ENCODE measurements around the gene OPN3.

Gene OPN3

DNA sequence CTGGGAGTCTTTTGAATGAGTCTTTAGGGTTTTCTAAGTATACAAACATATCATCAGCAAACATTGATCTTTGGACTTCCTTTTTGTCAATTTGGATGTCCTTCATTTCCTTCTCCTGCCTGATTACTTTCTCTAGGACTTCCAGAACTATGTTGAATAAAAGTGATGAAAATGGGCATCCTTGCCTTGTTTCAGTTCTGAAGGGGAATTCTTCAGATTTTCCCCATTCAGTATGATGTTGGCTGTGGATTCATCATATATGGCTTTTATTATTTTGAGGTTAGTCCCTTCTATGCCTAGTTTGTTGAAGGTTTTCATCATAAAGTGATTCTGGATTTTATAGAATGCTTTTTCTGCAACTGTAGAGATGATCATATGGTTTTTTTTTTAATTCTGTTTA, 66.0 kb downstream of the OPN3 start:
- DNase-seq (ENCODE audit: low spot score), result no peak
- in situ Hi-C loops (cut with MboI; ENCODE audit: low sequenced_read_pairs, unreplicated experiment), result no loop called here
- TF ChIP-seq CTCF (IDR thresholded peaks at IDR 0.05; ENCODE audit: borderline replicate concordance, control extremely low read depth, extremely low read depth, insufficient read depth, missing control alignments), result no peak

DNA sequence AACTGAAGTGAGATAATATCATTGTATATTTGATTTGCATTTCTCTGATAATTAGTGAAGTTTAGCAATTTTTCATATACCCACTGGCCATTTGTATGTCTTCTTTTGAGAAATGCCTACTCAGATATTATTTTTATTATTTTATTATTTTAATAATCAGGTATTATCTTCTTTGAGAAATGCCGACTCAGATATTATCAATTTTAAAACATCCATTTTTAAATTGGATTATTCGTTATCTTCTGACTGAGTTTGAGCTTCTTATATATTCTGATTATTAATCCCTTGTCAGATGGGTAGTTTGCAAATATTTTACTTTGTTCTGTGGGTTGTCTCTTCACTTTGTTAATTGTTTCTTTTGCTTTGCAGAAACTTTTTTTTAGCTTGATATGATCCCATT, 70.3 kb downstream of the OPN3 start:
- in situ Hi-C loops (cut with MboI; ENCODE audit: low sequenced_read_pairs, unreplicated experiment), result no loop called here
- no peak for DNase-seq (ENCODE audit: low spot score)
- no peak for TF ChIP-seq CTCF (IDR thresholded peaks at IDR 0.05; ENCODE audit: borderline replicate concordance, control extremely low read depth, extremely low read depth, insufficient read depth, missing control alignments)

DNA sequence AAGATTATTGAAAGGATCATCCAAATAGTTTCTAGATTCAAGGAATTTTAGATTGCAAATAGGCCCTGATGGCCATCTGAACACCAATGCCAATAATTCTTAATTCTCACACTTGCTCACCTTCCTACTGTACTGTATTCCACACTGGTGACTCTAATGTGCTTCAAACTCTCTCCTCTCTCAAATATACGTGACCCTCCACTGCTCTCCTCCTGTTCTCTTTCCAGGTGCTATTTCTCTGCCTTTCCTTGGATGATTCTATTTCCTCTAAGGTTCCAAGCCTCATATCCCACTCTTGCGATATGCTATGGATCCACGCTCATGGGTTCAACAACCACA, 79.4 kb downstream of the OPN3 start:
- in situ Hi-C loops (cut with MboI; ENCODE audit: low sequenced_read_pairs, unreplicated experiment), result no loop called here
- DNase-seq (ENCODE audit: low spot score), result no peak
- no peak for TF ChIP-seq CTCF (IDR thresholded peaks at IDR 0.05; ENCODE audit: borderline replicate concordance, control extremely low read depth, extremely low read depth, insufficient read depth, missing control alignments)

DNA sequence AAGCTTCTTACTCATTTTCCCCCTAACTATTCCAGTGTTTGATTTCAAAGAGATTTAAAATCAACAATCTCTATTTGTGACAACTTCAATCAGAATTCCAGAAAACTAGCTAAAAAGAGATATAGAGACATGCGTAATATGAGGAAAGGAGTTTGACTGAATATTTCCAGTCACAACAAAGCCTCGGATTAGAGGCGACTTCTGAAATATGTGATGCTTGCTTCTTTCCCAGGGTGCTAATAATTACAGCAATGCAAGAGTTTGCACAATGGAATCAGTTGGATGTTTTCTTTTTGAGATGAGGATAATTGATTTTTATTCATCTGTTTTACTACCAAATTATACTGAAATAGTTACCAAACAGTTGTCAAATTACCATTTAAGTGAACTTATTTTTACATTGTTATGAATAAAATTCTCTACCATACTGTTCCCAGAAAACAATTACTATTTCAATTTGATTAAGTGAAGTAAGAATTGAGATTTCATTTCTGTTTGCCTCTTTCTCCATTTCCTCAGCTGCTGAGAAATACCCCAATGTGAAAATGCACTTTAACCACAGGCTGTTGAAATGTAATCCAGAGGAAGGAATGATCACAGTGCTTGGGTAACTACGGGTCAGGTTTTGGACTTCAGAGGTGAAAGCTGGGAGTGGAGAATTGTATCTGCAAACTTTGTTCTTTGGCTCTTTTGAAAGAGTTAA, 79.9 kb downstream of the OPN3 start:
- in situ Hi-C loops (cut with MboI; ENCODE audit: low sequenced_read_pairs, unreplicated experiment), result no loop called here

DNA sequence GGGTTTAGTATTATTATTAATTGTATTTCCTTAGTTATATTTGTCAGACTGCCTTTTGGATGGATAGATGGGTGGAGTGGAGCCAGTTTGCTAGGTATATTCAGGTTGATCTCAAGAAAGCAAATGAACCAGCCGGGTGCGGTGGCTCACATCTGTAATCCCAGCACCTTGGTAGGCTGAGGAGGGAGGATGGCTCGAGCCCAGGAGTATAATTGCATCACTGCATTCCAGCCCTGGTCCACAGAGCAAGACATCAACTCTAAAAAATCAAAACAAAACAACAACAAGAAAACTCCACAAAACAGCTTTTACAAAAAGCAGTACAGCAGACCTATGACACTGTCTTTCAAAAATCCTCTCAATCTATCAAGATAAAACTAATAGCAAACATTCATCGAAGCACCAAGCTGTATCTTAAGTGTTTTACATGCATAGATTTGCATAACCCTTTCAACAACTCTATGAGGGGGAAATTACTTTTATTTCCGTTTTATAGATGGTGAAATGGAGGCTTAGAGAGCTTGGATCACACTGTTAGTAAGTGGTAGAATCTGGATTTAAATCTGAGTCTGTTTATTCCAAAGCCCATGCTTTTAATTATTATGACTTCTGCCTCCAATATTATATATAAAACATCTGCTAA, 82.5 kb downstream of the OPN3 start:
- in situ Hi-C loops (cut with MboI; ENCODE audit: low sequenced_read_pairs, unreplicated experiment), result no loop called here
- no peak for TF ChIP-seq CTCF (IDR thresholded peaks at IDR 0.05; ENCODE audit: borderline replicate concordance, control extremely low read depth, extremely low read depth, insufficient read depth, missing control alignments)

More for the DNA sequence above, 79.9 kb downstream of the OPN3 start:
- no peak for DNase-seq (ENCODE audit: low spot score)
- no peak for TF ChIP-seq CTCF (IDR thresholded peaks at IDR 0.05; ENCODE audit: borderline replicate concordance, control extremely low read depth, extremely low read depth, insufficient read depth, missing control alignments)

GRCh38 chr1:241557031-241557430, 83.1 kb downstream of the OPN3 start:
- in situ Hi-C loops (cut with MboI; ENCODE audit: low sequenced_read_pairs, unreplicated experiment), result no loop called here
- no peak for TF ChIP-seq CTCF (IDR thresholded peaks at IDR 0.05; ENCODE audit: borderline replicate concordance, control extremely low read depth, extremely low read depth, insufficient read depth, missing control alignments)
- DNase-seq (ENCODE audit: low spot score), result no peak

More for the DNA sequence above, 82.5 kb downstream of the OPN3 start:
- no peak for DNase-seq (ENCODE audit: low spot score)
